ENCODE measurements around the gene KCNH3. TPM values are rescaled to one million over a fixed set of nuclear protein-coding genes. Genes with fewer than 3 reads are reported as not detected.
"Not testable (repeated sequence)": the region's sequence is repeated elsewhere in the genome, so short reads cannot be mapped to it uniquely, and the experiment has no call there.

KCNH3 gene
- total RNA-seq (ENCODE audit: insufficient read depth, low replicate concordance): 0.24 TPM

DNA sequence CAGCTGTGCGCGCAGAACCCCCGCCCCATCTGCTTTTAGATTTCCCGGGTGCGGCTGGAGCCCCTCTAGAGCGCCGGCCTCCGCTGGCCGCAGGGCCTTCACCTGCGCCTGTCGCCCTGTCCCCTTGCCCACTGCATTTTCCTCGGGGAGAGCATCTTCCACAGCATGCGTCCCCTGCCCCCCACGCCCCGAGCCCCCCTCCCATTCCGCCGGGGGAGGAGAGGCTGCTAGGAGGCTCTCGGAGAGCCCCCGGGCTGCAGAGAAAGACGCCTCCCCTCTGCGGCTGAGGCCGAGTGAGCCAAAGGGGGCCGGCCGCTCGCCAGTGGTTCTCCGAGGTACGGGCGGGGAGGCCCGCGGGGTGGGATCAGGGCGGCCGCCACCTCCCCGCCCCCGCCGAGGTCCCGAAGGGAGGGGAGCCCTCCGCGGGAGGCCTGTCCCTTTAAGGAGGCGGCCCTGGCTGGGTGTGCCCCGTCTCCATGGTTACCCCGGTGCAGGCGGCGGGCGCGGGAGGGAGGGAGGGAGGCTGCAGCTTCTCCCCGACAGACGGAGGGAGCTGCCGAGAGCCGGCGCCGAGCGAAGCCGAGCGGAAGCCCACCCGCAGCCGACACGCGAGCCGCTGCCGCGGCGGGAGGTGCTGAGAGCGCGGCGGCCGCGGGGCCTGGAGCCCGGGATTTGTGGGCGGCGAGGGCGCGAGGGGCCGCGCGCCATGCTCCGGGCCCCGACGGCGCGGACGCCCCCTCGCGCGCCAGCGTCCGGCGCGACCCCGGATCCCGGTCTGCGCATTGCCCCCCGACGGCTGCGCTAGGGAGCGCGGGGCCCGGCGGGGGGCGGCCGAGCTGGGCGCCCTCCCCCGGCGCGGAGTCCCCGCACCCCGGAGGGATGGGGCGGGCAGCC lies at the start of gene KCNH3:
TSS of gene KCNH3 (plus strand) at position 521 of the 894 bp plus-strand sequence. CDS start 387 bp downstream, outside the sequence.
- peak; percentile 76 for DNase-seq (ENCODE audit: low spot score)

- no peak for DNase-seq (ENCODE audit: low spot score)
Measured at GRCh38 chr12:49489154-49489553, 49.7 kb upstream of the KCNH3 start.

DNA sequence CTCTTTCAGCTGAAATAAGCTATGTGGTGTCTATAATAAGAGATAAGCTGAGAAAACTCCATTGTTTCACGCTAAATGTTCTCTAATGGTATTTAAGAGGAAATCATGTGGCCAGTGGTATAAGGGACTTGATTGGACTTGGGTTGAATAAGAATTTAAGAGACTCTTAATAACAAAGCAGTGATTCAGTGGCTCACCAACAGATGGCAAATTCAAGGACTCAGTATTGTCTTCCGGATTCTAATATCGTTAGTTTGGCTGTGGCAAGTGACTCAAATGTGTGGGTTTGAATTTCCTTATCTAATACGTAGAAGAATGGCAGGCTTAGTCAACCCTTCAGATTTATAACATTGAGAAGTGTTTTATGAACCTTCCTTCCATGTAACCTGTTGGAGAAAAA lies 49.1 kb upstream of the KCNH3 start:
- DNase-seq (ENCODE audit: low spot score): no peak

GRCh38 chr12:49491823-49492222 lies 47.0 kb upstream of the KCNH3 start:
- DNase-seq (ENCODE audit: low spot score): peak; percentile 60

DNA sequence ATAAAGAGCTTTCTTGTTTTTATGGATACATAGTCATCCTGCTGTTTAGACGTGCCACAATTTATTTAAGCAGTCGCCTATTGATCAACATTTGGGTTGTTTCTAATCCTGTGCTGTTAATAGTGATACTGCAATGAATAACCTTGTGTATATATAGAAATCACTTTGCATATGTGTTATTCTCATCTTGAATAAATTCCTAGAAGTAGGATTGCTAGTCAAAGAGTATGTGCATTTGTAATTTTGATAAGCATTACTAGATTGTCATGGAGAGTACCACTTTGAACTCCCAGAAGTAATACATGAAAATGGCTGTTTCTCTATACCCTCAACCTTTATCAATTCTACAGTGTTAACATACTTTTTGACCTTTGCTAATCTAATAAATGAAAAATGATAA lies 44.9 kb upstream of the KCNH3 start:
- no peak for DNase-seq (ENCODE audit: low spot score)

GRCh38 chr12:49496417-49497360 lies 42.1 kb upstream of the KCNH3 start:
- peak; percentile 20 for DNase-seq (ENCODE audit: low spot score)

GRCh38 chr12:49501895-49502294 lies 36.9 kb upstream of the KCNH3 start:
- DNase-seq (ENCODE audit: low spot score): no peak

DNA sequence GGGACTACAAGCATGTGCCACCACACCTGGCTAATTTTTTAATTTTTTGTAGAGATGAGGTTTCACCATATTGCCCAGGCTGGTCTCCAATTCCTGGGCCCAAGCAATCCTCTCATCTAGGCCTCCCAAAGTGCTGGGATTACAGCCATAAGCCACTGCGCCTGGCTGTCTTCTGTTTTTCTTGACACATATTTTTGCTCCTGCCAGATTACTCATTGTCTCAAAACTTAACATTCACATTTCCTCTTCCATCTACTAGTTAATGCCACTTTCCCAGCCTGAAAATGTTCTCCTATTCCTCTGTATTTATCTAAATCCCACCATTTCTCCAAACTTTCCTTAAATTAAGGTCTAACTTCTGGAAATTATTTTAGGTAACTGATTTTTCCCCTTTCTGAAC lies 36.2 kb upstream of the KCNH3 start:
- DNase-seq (ENCODE audit: low spot score): no peak

DNA sequence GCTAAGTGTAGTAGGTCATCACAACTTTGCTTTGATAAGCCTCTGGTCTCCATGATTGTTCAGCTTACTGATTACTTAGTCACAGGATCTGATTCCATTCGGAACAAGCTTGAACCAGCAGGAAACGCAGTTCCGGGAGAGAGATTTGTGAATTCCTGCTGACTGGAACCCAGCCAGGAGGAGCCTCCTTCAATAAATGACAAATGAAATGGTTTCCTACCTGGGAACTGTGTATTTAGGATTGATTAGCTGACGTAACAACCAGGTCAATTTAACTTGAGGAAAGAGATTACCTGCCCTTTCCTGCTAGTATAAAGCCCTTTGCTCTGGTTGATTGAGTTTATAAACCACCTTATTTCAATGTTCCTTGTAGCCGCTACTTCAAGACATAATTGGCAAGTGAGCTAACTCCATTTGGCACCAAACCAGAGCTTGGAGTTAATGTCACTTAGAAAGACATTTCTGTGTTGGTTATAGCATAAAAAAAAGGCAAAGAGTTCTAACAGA lies 35.1 kb upstream of the KCNH3 start:
- DNase-seq (ENCODE audit: low spot score): peak; percentile 21

- no peak for DNase-seq (ENCODE audit: low spot score)
Measured at GRCh38 chr12:49505672-49506071, 33.2 kb upstream of the KCNH3 start.

GRCh38 chr12:49507139-49507538 lies 31.7 kb upstream of the KCNH3 start:
- DNase-seq (ENCODE audit: low spot score): peak; percentile 32

DNA sequence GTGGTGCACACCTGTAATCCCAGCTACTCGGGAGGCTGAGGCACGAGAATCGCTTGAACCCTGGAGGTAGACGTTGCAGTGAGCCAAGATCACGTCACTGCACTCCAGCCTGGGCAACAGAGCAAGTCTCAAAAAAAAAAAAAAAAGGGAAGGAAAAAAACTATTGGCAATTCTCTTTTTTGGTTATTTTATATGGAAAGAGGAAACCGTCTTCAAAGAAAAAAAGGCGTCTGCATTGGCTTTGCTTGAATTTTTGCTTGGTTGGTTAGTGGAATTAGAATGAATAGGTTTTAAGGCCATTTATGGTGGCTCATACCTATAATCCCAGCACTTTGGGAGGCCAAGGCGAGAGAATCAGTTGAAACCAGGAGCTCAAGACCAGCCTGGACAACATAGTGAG lies 29.1 kb upstream of the KCNH3 start:
- DNase-seq (ENCODE audit: low spot score): not testable (repeated sequence)

- DNase-seq (ENCODE audit: low spot score): no peak
Measured at GRCh38 chr12:49511410-49511809, 27.4 kb upstream of the KCNH3 start.

GRCh38 chr12:49512546-49512945 lies 26.3 kb upstream of the KCNH3 start:
- DNase-seq (ENCODE audit: low spot score): no peak

DNA sequence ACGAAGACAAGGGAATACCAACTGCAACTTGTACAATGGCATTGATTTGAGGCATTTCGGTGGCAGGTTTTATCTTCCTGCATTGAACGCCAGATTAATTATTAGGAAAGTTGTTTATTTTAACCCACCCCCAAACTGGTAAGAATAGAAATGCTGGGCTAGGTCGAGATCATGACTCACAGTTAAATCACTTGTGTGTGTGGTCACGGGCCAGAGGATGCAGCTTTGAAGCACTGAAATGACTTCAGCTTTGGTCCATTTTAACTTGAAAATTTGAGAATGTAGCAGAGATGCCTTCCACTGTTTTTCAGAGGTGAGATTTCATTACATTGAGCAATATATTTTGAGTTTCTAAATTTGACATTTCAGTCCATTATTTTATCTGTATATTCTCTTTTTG lies 23.6 kb upstream of the KCNH3 start:
- no peak for DNase-seq (ENCODE audit: low spot score)

DNA sequence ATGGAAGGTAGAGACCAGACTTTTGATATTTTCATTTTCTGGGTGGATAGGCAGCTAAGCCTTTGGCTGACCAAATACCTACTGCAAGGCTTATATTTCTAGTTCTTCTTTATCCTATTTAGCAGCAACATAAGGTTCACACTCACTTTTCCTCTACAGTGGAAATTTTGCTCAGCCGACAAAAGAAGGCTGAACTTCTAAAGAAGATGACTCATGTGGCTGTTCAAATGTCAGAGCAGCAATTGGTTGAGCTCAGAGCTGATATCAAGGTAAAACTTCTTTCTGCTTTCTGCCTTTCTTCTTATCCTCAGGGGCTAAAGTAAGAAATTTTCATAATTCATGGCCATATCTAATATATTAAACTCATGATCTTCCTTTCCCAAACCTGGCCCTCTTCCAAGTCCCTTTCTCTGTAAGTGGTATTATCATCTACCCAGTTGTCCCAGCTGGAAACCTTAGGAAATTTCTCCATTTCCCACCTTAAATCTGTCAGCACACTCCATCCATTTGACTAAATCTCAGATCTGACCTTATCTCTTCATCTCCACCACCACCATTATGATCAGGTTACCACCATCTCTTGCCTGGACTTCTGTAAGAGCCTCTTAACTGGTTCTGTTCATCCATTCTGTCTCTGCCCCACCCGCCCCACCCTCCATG lies 19.8 kb upstream of the KCNH3 start:
- DNase-seq (ENCODE audit: low spot score): peak; percentile 24

GRCh38 chr12:49519574-49519936 lies 19.3 kb upstream of the KCNH3 start:
- DNase-seq (ENCODE audit: low spot score): no peak

GRCh38 chr12:49521389-49521788 lies 17.4 kb upstream of the KCNH3 start:
- no peak for DNase-seq (ENCODE audit: low spot score)

DNA sequence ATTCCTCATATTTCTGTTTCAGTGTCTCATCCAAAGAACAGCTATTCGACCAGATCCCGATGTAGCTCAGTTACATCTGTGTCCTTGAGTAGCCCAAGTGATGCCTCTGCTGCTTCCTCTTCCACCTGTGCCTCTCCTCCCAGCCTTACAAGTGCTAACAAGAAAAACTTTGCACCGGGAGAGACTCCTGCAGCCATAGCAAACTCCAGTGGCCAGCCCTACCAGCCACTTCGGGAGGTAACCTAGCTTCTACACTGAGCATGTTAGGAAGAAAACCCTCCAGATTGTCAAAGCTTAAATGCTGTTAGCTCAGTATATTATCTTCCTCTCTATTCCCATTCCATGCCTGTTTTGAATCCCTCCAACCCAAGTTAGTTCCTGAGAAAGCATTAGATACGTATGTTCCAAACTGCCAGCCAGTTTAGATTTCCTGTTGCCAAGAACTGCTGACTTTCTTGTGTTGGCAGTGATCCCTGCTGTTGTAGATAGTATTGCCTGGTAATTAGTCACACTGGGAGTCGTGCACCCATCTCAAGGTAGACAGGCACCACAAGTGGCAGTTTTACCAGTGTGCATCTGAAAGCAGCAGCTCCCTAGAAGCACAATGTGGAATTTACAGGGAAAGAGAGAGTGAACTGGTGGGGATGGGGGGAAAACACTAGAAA lies 14.0 kb upstream of the KCNH3 start:
- DNase-seq (ENCODE audit: low spot score): no peak

DNA sequence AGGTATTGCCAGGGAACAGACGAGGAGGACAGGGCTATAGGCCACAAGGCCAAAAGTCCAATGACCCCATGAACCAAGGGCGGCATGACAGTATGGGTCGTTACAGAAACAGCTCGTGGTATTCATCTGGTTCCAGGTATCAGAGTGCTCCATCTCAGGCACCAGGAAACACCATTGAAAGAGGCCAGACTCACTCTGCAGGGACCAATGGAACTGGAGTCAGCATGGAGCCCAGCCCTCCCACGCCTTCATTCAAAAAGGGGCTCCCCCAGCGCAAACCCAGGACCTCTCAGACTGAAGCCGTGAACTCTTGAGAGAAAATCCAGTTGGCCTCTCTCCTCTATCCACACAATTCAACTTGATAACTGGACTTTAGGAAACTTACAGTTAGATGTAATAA lies 12.9 kb upstream of the KCNH3 start:
- DNase-seq (ENCODE audit: low spot score): no peak
